ENCODE results near the gene CAMK2A.
"Not testable (repeated sequence)": the region's sequence is repeated elsewhere in the genome, so short reads cannot be mapped to it uniquely, and the experiment has no call there.

- not testable (repeated sequence) for TF ChIP-seq POLR2A, POLR2AphosphoS5 (IDR thresholded peaks at IDR 0.05; ENCODE audit: low read depth, low read length)
Measured at GRCh38 chr5:150233706-150234105, 55.9 kb downstream of the CAMK2A start.

Data from GM12892 (cell line).